Diencephalon (tissue), 1 donor: ENCODE results near the gene PCDHGB2. TPM values are rescaled to one million over a fixed set of nuclear protein-coding genes. Genes with fewer than 3 reads are reported as not detected.

Experiments
- total RNA-seq: library from RNA; depleted of rRNA; stranded (reverse); fragments of >200 nt; gene quantifications from one replicate; pipeline ENCODE4 v1.2.3, GENCODE V29; 2014

PCDHGB2 gene
- 7.6 TPM for total RNA-seq

DNA sequence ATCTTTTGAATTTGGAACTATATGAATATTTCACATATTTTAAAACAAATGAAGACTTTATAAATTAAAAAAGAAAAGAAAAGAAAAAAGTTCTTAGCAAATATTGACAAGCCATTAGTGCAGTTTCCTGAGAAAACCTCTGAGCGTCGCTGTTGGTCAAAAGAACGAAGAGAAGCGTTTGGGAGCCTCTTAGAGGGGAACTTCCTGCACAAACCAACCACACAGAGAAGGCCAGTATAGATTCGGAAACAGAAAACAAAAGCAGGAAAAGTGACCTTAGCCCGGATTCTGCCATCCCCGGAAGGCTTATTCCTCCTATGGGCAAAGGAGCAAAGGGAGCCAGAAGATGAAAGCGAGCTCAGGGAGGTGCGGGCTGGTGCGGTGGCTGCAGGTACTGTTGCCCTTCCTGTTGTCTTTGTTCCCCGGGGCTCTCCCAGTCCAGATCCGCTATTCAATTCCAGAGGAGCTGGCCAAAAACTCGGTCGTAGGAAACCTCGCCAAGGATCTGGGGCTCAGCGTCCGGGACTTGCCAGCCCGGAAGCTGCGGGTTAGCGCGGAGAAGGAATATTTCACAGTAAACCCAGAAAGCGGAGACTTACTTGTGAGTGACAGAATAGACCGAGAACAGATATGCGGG is at the start of gene PCDHGB2:
TSS of gene PCDHGB2 (plus strand) at position 205 of the 637 bp plus-strand sequence. CDS start at position 347, 142 bp downstream.

DNA sequence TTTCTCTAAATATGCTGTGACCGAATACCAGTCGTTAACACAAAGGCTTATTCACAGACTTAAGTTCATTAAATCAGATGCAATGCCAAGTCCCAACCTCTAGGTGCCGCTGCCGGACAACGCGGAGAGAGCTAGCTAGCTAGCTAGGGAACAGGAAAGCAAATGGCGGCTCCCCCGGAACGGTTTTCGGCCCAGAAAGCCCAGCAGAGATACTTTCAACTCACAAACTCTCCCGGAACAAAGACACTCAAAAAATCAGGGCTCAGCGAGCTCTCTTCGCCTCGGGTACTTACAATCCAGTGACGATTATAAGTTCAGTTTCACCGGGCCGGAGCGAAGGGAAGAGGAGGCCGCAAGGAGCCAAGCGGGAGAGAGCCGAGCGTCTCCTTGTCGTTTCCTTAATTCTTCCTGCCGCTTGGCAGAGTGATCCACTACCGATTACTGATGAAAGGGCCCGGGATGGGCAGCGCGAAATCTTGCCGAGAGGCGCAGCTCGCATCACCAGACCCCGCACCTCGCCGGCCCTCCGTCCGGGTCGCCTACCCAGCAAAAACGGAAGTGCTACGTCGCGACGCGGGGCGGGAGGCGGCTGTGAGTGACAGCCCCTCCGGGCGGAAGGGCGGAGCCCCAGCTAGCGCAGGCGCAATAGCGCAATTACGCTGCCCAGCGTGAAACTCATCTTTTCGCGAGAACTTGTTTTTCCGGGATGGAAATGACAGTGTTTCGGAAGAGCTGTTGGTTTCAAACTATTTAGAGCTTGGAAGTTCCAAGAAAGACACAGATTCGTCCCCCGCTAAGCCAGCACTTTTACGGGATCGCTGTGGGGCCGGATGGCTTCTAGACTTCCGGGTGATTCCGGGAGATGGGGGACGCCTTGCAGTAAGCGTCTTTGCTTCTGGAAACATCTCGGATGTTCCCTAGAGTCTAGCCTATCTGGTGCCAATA is 39.3 kb upstream of the PCDHGB2 start, which contains the start of gene TAF7:
TSS of gene TAF7 (minus strand) at position 560 of the 945 bp plus-strand sequence. CDS start 740 bp downstream, outside the sequence.

DNA sequence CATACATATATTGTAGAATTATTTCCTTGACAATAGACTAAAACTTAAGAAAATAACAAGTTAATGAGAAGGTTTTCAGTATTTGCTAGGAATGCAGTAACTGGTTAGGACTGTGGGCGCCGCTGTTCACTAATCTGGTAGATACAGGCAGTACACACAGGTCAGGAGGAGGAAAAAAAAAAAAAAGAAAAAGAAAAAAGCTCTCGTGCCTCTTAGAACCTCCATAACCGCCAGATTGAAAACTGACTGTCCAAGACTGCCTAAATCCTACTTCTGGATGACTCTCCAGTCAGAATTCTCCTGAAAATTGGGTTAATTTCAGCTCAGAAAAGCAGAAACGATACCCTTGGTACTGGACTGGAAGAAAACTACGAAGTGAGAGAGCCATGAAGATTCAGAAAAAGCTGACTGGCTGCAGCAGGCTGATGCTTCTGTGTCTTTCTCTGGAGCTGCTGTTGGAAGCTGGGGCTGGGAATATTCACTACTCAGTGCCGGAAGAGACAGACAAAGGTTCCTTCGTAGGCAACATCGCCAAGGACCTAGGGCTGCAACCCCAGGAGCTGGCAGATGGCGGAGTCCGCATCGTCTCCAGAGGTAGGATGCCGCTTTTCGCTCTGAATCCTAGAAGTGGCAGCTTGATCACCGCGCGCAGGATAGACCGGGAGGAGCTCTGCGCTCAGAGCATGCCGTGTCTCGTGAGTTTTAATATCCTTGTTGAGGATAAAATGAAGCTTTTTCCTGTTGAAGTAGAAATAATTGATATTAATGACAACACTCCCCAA is 29.3 kb upstream of the PCDHGB2 start, which contains the start of gene PCDHGA1:
TSS of gene PCDHGA1 (plus strand) at position 216 of the 782 bp plus-strand sequence.

DNA sequence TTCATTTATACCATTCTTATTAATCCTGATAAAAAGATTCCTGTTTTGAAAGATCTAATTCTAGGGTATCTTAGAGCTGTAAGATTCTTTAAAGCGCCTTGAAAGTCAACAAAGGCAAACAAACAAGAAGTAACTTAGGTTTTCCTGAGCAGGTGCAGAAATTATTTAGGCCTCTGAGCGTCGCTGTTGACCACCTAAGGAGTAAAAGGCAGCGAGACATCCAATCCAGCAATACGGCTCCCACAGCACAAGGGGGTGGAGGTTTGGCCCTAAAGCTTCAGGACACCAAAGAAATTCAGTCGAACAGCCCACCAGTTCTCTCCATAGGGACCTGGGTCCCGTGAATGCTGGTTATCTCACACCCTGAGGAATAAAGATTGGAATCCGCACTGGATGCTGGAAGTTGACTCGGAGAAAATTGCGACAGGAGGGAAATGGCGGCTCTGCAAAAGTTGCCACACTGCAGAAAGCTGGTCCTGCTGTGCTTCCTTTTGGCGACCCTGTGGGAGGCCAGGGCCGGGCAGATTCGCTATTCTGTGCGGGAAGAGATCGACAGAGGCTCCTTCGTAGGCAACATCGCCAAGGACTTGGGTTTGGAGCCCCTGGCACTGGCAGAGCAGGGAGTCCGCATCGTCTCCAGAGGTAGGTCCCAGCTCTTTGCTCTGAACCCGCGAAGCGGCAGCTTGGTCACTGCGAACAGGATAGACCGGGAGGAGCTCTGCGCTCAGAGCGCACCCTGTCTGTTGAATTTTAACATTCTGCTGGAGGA is 21.1 kb upstream of the PCDHGB2 start, which contains the start of gene PCDHGA2:
TSS of gene PCDHGA2 (plus strand) at position 223 of the 769 bp plus-strand sequence.

DNA sequence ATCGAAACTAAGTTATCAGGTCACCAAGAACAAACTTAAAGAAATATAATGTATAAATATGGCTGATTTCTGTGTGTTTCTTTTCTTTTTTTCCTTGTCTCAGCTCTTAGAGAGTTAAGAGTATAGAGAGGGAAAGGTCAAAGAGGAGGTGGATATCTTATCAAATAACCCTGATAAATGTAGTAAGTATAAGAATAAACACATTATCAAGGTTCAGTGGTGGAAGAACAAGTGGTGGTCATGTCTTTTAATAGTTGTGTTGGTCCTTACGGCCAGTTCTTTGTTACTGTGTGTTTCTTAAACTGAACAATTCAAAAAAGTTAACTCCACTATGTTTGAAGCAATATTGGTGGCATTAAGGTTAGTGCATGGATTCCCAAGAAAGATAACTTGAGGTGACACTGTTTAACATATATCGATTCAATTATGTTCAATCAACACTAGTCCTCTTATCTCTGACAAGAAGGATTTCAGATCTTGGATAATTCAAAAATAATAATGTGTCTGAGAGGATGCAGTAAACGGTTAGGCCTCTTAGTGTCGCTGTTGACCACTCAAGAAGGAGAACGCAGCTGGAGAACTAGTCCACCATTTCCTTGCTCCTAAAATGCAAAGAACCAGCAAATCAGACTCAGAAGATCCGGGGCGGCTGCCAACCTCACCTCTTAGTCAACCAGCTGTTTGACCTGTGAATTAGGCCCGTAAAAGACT is 16.4 kb upstream of the PCDHGB2 start, which contains the start of gene PCDHGA3:
TSS of gene PCDHGA3 (plus strand) at position 588 of the 711 bp plus-strand sequence. CDS start 205 bp downstream, outside the sequence.

DNA sequence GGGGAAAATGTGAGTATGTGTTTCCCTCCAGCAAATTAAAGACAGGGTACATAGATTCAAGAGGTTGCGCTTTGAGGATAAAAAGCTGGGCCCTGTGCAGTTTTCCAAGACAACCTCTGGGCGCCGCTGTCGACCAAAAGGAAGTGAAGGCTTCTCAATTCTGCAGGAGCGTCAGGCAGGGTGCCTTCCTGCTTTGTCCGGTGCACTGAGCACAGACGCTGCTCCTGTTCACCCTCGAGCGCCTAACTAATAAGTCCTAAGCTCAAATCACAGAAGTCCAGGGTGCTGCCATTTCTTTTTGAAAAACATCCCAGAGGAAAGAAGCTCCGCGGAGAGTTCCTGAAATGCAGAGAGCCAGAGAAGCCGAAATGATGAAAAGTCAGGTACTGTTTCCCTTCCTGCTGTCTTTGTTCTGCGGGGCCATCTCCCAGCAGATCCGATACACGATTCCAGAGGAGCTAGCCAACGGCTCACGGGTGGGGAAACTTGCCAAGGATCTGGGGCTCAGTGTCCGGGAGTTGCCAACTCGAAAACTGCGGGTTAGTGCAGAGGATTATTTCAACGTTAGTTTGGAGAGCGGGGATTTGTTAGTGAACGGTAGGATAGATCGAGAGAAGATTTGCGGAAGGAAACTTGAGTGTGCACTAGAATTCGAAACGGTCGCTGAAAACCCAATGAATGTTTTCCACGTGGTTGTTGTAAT is 9.7 kb upstream of the PCDHGB2 start, which contains the start of gene PCDHGB1:
TSS of gene PCDHGB1 (plus strand) at position 183 of the 703 bp plus-strand sequence. CDS start at position 345, 162 bp downstream.

DNA sequence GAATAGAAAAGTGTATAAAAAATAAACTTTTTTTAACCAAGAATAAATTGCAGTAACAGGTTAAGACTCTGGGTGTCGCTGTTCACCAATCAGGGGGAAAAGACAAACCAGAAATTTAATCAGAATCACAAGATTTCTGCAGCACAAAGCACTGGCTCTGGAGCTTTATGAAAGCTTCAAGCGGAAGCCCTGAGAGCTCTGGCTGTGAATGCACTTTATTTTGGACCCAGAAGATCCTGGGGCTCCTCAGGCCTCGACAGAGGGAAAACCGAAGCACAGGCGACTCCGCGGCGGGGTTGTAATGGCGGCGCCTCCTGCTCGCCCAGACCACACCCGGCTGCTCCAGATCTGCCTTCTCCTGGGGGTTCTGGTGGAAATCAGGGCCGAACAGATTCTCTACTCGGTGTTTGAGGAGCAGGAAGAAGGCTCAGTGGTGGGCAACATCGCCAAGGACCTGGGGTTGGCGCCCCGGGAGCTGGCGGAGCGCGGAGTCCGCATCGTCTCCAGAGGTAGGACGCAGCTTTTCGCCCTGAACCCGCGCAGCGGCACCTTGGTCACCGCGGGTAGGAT is 4.8 kb upstream of the PCDHGB2 start, which contains the start of gene PCDHGA4:
TSS of gene PCDHGA4 (plus strand) at position 122 of the 570 bp plus-strand sequence. CDS start at position 209, 87 bp downstream.

DNA sequence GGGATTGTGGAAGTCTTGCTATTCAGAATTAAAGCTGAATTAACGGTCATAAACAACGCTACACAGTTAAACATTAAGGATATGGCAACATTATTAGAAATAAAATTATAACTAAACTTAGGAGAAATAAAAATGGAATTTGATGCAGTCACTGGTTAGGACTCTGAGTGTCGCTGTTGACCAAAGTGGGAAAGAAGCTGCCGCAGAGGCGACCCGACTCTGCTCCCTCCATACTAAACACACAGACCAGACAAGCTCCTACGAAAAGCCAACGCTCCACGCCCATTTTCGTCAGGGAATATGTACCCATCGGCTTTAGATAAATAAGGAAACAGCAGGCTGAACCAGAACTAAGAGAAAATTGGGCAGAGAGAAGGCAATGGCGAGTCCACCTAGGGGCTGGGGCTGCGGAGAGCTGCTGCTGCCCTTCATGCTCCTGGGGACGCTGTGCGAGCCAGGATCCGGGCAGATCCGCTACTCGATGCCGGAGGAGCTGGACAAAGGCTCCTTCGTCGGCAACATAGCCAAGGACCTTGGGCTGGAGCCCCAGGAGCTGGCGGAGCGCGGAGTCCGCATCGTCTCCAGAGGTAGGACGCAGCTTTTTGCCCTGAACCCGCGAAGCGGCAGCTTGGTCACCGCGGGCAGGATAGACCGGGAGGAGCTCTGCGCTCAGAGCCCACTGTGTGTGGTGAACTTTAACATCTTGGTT is 4.3 kb downstream of the PCDHGB2 start, which contains the start of gene PCDHGA5:
TSS of gene PCDHGA5 (plus strand) at position 211 of the 709 bp plus-strand sequence. CDS start at position 380, 169 bp downstream.

DNA sequence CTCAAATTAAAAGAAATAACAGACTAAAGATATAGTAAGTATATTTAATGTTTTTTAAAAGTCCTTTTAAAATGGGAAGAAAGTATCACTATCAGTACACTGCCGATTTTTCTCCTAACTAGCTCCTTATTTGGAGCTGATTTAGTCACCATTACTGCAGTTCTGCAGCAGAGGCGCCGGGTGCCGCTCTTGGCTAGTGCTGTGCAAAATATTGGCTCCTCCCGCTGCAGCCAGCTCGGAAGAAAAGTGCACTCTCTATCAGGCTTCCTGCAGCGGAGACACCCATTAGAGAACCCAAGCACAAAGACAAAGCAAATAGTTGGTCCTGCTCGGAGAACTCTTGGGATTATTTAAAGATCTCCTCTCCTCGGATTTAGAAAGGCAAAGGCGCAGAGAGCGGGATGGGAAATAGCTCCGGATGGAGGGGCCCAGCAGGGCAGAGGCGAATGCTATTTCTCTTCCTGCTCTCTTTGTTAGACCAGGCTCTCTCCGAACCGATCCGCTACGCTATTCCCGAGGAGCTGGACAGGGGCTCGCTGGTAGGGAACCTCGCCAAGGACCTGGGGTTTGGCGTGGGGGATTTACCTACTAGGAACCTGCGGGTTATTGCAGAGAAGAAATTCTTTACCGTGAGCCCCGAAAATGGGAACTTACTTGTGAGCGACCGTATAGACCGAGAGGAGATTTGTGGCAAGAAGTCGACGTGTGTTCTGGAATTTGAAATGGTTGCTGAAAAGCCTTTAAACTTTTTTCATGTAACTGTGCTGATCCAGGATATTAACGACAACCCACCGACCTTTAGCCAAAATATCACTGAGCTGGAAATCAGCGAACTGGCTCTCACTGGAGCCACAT is 10.4 kb downstream of the PCDHGB2 start, which contains the start of gene PCDHGB3:
TSS of gene PCDHGB3 (plus strand) at position 249 of the 855 bp plus-strand sequence. CDS start at position 402, 153 bp downstream.

DNA sequence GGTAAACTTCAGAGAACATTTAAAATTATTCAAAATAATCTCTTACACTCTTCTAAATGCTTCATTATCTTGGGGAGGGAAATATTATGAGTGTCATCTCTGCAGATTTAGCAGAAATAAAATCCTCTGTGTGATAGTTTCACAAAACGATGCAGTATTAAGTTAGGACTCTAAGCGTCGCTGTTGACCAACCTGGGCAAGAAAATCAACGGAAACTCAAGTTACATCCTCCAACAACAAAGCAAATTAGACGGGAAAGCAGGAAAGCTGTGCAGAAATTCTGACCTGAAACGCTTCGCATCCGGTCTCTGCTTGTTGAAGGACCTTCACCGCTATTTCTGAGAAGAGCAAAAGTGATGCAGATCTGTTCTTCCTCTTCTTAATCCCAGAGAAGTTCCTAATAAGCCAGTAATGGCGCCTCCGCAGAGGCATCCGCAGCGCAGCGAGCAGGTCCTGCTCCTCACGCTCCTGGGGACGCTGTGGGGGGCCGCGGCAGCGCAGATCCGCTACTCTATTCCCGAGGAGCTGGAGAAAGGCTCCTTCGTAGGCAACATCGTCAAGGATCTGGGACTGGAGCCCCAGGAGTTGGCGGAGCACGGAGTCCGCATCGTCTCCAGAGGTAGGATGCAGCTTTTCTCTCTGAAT is 14.0 kb downstream of the PCDHGB2 start, which contains the start of gene PCDHGA6:
TSS of gene PCDHGA6 (plus strand) at position 219 of the 645 bp plus-strand sequence. CDS start at position 412, 193 bp downstream.

DNA sequence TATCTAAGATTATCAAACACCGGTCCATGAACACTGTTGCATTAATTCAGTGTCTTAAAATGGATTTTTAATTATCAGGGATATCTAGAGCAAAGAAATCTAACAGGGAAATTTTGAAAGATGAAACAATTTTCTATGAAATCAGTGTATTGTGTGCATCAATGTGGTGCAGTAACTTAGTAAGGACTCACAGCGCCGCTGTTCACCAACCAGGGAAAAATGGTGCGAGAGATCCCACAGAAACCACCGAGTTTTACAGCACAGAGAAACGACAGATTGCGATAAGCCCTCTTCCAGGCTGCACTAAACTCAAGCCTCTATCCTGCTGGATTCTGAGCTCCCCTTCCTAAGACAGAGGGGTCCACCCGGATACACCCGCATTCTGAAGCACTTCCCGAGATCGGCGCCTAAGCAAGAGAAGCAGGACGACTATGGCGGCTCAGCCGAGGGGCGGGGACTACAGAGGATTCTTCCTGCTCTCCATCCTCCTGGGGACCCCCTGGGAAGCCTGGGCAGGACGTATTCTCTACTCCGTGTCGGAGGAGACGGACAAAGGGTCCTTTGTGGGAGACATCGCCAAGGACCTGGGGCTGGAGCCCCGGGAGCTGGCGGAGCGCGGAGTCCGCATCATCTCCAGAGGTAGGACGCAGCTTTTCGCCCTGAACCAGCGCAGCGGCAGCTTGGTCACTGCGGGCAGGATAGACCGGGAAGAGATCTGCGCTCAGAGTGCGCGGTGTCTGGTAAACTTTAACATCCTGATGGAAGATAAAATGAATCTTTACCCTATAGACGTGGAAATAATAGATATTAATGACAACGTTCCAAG is 22.9 kb downstream of the PCDHGB2 start, which contains the start of gene PCDHGA7:
TSS of gene PCDHGA7 (plus strand) at position 274 of the 826 bp plus-strand sequence. CDS start at position 432, 158 bp downstream.

DNA sequence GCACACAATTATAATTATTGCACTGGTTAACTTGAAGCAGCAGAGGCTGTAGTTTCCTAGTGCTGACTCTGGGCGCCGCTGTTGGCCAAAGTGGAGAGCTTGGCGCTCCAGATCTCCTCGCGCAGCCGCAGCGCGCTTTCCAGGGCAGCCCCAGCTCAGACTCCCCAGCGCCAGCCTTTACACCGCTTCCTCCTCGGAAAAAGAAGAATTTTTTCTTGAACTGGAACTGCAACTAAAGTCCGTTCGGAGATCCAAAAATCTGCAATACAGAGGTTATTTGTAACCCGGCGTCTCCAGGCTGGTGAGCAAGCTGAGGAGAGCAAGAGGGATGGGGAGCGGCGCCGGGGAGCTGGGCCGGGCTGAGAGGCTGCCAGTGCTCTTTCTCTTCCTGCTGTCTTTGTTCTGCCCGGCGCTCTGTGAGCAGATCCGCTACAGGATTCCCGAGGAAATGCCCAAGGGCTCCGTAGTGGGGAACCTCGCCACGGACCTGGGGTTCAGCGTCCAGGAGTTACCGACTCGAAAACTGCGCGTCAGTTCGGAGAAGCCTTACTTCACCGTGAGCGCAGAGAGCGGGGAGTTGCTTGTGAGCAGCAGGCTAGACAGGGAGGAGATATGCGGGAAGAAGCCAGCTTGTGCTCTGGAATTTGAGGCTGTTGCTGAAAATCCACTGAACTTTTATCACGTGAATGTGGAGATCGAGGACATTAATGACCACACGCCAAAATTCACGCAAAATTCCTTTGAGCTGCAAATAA is 27.9 kb downstream of the PCDHGB2 start, which contains the start of gene PCDHGB4:
TSS of gene PCDHGB4 (plus strand) at position 142 of the 755 bp plus-strand sequence. CDS start at position 329, 187 bp downstream.

DNA sequence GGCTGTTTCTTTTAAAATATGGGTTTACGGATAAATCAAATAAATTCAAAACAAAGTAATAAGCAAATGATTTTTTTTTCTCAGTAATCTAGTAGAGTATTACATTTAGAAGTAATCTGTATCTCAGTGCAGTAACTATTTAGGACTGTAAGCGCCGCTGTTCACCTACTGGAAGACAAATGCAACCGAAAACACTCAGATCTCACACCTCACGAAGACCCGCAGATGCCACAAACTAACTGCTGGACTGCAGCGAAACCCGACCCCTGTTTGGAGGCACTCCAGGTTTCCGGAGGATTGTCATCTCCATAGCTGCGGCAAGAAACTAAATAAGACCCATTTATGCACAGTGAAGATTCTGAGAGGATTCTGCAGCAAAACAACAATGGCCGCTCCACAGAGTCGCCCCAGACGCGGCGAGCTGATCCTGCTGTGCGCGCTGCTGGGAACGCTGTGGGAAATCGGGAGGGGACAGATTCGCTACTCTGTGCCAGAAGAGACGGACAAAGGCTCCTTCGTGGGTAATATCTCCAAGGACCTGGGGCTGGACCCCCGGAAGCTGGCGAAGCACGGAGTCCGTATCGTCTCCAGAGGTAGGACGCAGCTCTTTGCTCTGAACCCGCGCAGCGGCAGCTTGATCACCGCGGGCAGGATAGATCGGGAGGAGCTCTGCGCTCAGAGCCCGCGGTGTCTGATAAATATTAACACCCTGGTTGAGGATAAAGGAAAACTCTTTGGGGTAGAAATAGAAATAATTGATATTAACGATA is 32.8 kb downstream of the PCDHGB2 start, which contains the start of gene PCDHGA8:
TSS of gene PCDHGA8 (plus strand) at position 205 of the 770 bp plus-strand sequence. CDS start at position 386, 181 bp downstream.

